RPMI7951 (cell line): ENCODE data around the gene TFPT. TPM values are rescaled to one million over a fixed set of nuclear protein-coding genes. Genes with fewer than 3 reads are reported as not detected.

Experiments
- DNase-seq: peaks from one replicate; pipeline ENCODE4 v3.0.0-alpha.2; 2012; ENCODE audit warnings: low read depth
- total RNA-seq: library from RNA; depleted of rRNA; stranded (reverse); fragments of >200 nt; shearing (Covaris generic); gene quantifications from 2 replicates; pipeline ENCODE4 v1.2.3, GENCODE V29; 2014; rRNA removed

The TFPT gene
- 50.2 and 66.2 TPM in 2 replicates for total RNA-seq

GRCh38 chr19:54115109-54116063 lies at the start of gene TFPT, which contains the start of gene PRPF31:
TSS of gene TFPT (minus strand) at chr19:54115657. CDS start at chr19:54115269, 388 bp downstream.
TSS of gene PRPF31 (plus strand) at chr19:54115754. CDS start at chr19:54118279, 2,525 bp downstream.
- peak; percentile 99 for DNase-seq

DNA sequence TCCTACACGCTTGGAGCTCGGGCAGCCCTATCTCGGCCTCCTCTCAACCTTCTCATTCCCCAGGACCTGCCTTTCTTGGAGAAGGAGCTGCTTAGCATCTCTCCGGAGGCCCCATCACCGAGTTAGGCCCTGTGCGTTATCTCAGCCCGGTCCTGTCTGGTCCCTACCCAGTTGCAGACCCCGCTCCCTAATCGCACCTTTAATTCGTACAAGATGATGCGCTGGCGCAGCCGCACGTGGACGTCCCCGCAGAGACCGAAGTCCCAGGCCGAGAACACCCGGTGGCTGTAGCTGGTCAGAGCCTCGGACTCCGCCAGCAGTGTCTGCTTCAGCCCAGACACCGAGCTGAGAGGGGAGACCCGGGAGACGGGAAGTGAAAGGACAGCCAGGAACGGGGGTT lies 49.8 kb upstream of the TFPT start:
- DNase-seq: no peak

- peak; percentile 31 for DNase-seq
Measured at GRCh38 chr19:54164369-54165068, 49.1 kb upstream of the TFPT start.

- no peak for DNase-seq
Measured at GRCh38 chr19:54162884-54163283, 47.4 kb upstream of the TFPT start.

- peak; percentile 40 for DNase-seq
Measured at GRCh38 chr19:54162241-54162805, 46.9 kb upstream of the TFPT start.

- no peak for DNase-seq
Measured at GRCh38 chr19:54160854-54161253, 45.4 kb upstream of the TFPT start.

GRCh38 chr19:54160182-54160811 lies 44.8 kb upstream of the TFPT start:
- DNase-seq: peak; percentile 41

DNA sequence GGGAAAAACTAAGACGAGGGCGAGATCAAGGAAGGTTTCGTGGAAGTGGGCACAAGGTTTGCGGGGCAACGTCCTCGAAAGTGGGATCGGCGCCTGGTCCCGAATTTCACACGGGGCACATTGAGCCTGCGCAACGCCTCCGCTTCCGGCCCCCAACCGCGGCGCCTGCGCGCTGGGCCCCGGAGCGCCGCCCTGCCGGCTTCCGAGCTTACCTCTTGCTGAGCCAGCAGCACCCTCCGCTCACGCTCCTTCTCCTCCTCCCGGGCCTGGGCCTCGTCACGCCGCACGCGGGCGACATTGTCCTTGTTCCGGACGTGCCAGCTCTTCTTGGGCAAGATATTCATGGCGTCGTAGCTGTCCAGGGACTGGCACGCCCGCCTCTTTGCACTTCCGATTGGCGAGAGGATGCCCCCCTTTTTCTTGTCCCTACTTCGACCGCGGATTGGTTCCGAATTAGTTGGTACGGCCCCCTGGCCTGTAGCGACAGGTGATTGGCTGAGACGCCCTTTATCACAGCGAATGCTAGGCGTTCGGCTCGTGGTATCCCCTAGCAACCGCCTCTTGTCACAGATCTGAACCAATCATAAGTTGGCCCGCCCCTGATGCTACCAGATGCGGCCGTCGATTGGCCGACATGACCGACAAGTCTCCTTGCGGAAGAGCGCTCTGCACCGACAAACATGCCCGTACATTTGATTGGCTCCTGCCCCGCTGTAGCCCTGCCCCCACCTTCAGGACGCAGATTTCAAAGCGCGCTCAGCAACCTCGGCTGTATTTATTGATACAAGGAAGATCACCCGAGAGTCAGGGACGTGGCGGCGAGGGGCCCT lies 44.1 kb upstream of the TFPT start, which contains the start of gene LENG1:
Gene LENG1 (minus strand): TSS at position 370 of the 830 bp plus-strand sequence. CDS start 26 bp downstream, at position 344.
- DNase-seq: peak; percentile 100

- DNase-seq: no peak
Measured at GRCh38 chr19:54158812-54159351, 43.4 kb upstream of the TFPT start.

DNA sequence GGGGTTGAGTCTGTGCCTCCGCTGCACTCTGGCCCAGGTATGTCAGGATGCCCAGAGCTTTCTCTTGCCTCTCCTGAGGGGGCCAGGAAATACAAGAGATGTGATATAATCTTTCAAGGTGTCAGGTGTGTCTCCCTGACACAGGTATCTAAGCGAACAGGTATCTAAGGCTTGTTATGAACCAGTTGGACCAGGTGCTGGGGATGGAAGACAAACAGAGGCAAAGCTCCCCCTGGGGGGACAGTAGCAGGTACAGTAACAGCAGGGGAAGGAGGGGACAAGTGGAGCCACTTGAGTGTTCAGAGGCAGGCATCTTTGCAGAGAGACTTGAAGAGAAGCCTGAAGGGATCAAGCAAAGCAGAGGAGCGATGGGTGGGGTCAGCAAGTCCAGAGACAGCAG lies 41.5 kb upstream of the TFPT start:
- no peak for DNase-seq

DNA sequence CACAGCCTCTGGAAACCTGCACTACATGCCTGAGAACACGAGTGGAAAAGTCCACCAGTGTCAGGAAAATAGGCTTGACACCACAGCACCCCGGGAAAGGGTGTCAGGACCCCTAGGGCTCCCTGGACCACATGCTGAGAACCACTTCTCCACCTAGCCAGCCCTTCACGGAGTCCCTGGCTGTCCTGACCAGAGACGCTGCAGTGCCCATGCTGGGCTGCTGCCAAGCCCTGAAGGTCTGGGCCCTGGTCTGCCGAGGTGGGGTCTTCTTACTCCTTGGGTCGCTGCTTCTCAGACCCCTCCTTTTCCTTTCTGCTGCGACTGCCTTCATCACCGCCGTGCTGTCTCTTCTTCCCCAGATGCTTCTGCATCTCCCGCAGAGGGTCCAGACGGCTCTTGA lies 41.0 kb upstream of the TFPT start:
- DNase-seq: no peak

DNA sequence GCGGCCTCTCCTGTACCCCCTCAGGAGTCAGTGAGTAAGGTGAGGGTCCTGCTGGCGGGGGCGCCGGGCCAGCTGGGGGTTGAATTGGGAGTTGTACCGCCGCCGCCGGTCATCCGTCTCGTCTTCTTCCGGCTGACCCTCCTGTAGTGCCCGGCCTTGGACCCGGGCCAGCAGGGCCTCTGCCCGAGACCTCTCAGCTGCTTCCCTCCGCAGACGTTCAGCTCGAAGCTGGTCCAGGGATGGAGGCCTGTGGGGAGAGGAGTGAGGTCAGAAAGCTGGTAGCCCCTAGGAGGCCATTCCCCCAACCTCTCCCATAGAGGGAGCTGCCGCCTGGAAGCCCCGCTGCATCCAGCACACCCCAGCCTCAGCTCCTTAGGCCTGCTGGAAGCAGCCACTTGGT lies 40.2 kb upstream of the TFPT start:
- no peak for DNase-seq

DNA sequence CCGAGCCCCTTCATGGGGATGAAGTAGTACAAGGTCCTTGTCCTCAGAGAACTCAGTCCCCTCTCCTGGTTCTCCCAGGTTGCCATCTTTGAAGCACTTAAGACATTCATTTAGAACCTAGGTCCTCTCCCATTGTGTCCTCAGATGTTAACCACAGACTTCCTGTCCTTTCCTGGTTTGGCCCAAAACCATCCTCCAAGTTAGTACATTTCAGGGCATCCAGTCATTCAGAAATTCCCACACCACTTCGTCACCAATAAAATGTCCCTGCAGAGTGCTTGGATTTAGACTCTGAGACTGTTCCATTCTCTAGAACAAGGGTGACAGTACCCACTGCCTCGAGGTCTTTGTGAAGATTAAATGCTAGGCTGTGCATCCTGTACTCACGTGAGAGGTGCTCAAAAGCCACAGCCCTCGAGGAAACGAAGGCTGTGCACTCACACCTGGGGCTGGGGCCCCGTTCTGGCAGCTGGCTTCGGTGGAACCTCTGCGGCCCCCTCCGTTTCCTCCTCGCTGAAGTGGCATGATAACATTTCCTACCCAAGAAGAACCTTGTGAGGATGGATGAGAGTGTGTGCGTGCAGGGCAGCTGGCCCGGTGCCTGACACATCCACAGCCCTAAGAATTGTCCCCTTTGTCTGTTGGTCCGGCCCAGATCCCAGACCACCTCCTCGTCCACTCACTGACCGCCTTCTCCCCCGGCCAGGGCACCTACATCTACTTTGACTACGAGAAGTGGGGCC lies 39.3 kb upstream of the TFPT start:
- DNase-seq: peak; percentile 82

DNA sequence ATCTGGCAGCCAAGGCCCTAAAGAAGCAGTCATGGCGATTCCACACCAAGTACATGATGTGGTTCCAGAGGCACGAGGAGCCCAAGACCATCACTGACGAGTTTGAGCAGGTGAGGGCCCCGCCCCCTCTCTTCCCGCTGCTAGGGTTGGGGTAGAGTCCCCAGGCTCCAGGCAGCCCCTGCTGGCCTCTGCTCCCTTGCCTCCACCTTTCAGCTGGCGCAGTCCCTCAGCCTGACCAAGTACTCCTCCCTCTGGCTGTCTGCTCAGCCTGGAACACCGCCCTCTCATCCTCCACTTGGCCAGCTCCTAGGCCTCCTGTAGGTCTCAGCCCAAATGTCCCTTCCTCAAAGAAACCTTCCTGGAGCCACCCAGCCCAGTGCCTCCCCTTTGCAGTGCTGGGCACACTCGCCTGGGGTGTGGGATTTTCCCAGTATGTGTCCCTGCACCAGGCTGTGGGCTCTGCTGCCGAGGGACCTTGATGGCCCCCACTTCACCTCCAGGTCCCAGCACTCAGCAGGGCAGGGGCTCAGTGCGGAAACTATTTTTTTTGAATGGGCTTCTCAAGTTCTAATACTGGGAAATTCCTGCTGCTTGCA lies 38.4 kb upstream of the TFPT start:
- no peak for DNase-seq

GRCh38 chr19:54152878-54153524 lies 37.5 kb upstream of the TFPT start:
- no peak for DNase-seq

DNA sequence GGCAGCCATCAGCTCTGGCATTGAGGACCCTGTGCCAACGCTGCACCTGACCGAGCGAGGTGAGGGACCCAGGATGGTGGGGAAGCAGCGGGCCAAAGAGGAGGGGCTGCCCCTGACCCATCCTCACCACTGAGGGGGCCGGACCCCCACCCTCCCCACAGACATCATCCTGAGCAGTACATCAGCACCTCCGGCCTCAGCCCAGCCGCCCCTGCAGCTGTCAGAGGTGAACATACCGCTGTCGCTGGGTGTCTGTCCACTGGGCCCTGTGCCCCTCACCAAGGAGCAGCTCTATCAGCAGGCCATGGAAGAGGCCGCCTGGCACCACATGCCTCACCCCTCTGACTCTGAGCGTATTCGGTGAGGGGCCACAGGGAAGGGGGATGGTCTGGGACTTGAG lies 36.8 kb upstream of the TFPT start:
- DNase-seq: no peak

- DNase-seq: no peak
Measured at GRCh38 chr19:54151362-54152035, 36.0 kb upstream of the TFPT start.
